ENCODE data around the gene USH2A. TPM values are rescaled to one million over a fixed set of nuclear protein-coding genes. Genes with fewer than 3 reads are reported as not detected.

USH2A gene
- total RNA-seq, 4 donors from 2014 or later = 0.03 to 0.25 TPM; not detected in 2

- TF ChIP-seq POLR2A (IDR thresholded peaks at IDR 0.05) (no peak), CTCF (IDR thresholded peaks at IDR 0.05) (no peak)
- DNase-seq (ENCODE audit: low spot score in 2 of 2) = no peak
- WGBS, 2 donors = 60 to 74% methylated on average over 2 of the region's 2 CpGs
- intact Hi-C loops (cut with DNase I; ENCODE audit: low total_unique reads) = no loop called here
- H3K4me3 ChIP-seq (ENCODE audit: low read depth, poor library complexity, severe bottlenecking) = no peak overlapping the region
These were observed 816.6 kb downstream of the USH2A start for GRCh38 chr1:215606564-215607168.

GRCh38 chr1:215606036-215606435, 817.2 kb downstream of the USH2A start:
- 58 to 72% methylated on average over 3 of the region's 3 CpGs for WGBS, 2 donors
- intact Hi-C loops (cut with DNase I; ENCODE audit: low total_unique reads) = no loop called here

GRCh38 chr1:215605011-215605621, 818.1 kb downstream of the USH2A start:
- intact Hi-C loops (cut with DNase I; ENCODE audit: low total_unique reads) = no loop called here
- TF ChIP-seq CTCF (IDR thresholded peaks at IDR 0.05) = no peak
- TF ChIP-seq POLR2A (IDR thresholded peaks at IDR 0.05) = no peak
- DNase-seq (ENCODE audit: low spot score in 2 of 2) = no peak
- no peak overlapping the region for H3K4me3 ChIP-seq (ENCODE audit: low read depth, poor library complexity, severe bottlenecking)

More at GRCh38 chr1:215606036-215606435, 817.2 kb downstream of the USH2A start:
- TF ChIP-seq CTCF (IDR thresholded peaks at IDR 0.05) = no peak
- TF ChIP-seq POLR2A (IDR thresholded peaks at IDR 0.05) = no peak
- DNase-seq (ENCODE audit: low spot score in 2 of 2) = no peak
- H3K4me3 ChIP-seq (ENCODE audit: low read depth, poor library complexity, severe bottlenecking) = no peak overlapping the region

- TF ChIP-seq CTCF (IDR thresholded peaks at IDR 0.05) = no peak
- no peak for TF ChIP-seq POLR2A (IDR thresholded peaks at IDR 0.05)
- no peak overlapping the region for H3K4me3 ChIP-seq (ENCODE audit: low read depth, poor library complexity, severe bottlenecking)
- intact Hi-C loops (cut with DNase I; ENCODE audit: low total_unique reads) = no loop called here
- DNase-seq (ENCODE audit: low spot score in 2 of 2) = no peak
These were observed 819.9 kb downstream of the USH2A start for GRCh38 chr1:215603319-215603718.

GRCh38 chr1:215601276-215601675, 822.0 kb downstream of the USH2A start:
- H3K4me3 ChIP-seq (ENCODE audit: low read depth, poor library complexity, severe bottlenecking) = no peak overlapping the region
- WGBS, 2 donors = 79 to 85% methylated on average over 2 of the region's 2 CpGs
- intact Hi-C loops (cut with DNase I; ENCODE audit: low total_unique reads) = no loop called here
- DNase-seq (ENCODE audit: low spot score in 2 of 2) = no peak
- no peak for TF ChIP-seq CTCF (IDR thresholded peaks at IDR 0.05)
- TF ChIP-seq POLR2A (IDR thresholded peaks at IDR 0.05) = no peak

- intact Hi-C loops (cut with DNase I; ENCODE audit: low total_unique reads) = no loop called here
These were observed 822.4 kb downstream of the USH2A start for GRCh38 chr1:215600867-215601266.

More at GRCh38 chr1:215600867-215601266, 822.4 kb downstream of the USH2A start:
- DNase-seq (ENCODE audit: low spot score in 2 of 2) = no peak
- TF ChIP-seq POLR2A (IDR thresholded peaks at IDR 0.05) (no peak), CTCF (IDR thresholded peaks at IDR 0.05) (no peak)
- WGBS, 2 donors = 96% methylated on average over 10 of the region's 10 CpGs
- H3K4me3 ChIP-seq (ENCODE audit: low read depth, poor library complexity, severe bottlenecking) = no peak overlapping the region

Data from lower leg skin (tissue), 4 donors.